ENCODE data around the gene MPPED1.

DNA sequence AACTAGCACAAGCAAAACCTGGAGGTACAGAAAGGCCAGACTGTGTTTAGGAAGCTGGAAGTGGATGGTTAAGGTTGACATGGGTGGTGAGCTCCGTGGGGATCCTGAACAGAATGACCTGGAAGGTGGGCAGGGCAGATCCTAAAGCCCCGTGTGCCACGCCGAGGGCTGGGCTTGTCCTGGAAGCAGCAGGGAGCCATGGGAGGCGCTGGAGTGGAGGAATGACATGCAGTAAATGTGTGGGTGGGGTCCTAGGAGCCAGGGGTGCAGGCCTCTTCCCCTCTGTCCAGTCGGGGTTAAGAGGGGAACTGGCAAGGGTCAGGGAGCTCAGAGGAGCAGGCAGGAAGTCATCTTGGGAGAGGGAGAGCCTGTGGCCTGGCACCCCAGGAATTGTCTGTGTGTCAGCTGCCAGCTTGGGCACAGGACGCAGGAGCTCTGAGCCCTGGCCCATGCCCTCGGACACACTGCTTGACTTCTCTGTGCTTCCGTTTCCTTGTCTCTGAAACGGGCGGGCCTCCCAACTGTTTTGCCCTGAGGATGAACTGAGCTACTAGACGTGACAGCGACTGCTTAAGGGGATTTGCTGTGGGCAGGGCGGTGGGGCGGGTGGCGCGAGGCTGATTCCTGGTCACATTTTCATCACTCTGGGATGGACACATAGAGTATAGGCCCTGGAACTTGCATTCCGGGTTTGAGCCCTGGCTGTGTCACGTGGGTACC lies 75.7 kb downstream of the MPPED1 start:
- TF ChIP-seq, protein P1, sequence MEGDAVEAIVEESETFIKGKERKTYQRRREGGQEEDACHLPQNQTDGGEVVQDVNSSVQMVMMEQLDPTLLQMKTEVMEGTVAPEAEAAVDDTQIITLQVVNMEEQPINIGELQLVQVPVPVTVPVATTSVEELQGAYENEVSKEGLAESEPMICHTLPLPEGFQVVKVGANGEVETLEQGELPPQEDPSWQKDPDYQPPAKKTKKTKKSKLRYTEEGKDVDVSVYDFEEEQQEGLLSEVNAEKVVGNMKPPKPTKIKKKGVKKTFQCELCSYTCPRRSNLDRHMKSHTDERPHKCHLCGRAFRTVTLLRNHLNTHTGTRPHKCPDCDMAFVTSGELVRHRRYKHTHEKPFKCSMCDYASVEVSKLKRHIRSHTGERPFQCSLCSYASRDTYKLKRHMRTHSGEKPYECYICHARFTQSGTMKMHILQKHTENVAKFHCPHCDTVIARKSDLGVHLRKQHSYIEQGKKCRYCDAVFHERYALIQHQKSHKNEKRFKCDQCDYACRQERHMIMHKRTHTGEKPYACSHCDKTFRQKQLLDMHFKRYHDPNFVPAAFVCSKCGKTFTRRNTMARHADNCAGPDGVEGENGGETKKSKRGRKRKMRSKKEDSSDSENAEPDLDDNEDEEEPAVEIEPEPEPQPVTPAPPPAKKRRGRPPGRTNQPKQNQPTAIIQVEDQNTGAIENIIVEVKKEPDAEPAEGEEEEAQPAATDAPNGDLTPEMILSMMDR (conservative IDR thresholded peaks at IDR 0.05): no peak
- no peak; the same call in 1 of the 2 replicates for TF ChIP-seq EZH2 (IDR thresholded peaks at IDR 0.05; ENCODE audit: low read depth)
